ENCODE data around the gene AP4B1.

- TF ChIP-seq CTCF (IDR thresholded peaks at IDR 0.05; ENCODE audit: borderline replicate concordance, extremely low read depth, low read length, poor library complexity, severe bottlenecking) (no peak), EZH2 (IDR thresholded peaks at IDR 0.05; ENCODE audit: borderline replicate concordance, low read depth, low read length, severe bottlenecking) (no peak)
These were observed 54.3 kb downstream of the AP4B1 start for GRCh38 chr1:113850127-113850796.

Data from DND-41 (cell line).